HG03469 (cell line): ENCODE measurements around the gene CCL5.

ENCODE experiments used
- ATAC-seq: cut with Tn5 transposase; IDR thresholded peaks from one replicate; pipeline ENCODE4 v1.9.1; 2021; ENCODE audit warnings: mild to moderate bottlenecking, moderate library complexity, moderate number of reproducible peaks; ENCODE audit not compliant: unreplicated experiment

CCL5 gene

DNA sequence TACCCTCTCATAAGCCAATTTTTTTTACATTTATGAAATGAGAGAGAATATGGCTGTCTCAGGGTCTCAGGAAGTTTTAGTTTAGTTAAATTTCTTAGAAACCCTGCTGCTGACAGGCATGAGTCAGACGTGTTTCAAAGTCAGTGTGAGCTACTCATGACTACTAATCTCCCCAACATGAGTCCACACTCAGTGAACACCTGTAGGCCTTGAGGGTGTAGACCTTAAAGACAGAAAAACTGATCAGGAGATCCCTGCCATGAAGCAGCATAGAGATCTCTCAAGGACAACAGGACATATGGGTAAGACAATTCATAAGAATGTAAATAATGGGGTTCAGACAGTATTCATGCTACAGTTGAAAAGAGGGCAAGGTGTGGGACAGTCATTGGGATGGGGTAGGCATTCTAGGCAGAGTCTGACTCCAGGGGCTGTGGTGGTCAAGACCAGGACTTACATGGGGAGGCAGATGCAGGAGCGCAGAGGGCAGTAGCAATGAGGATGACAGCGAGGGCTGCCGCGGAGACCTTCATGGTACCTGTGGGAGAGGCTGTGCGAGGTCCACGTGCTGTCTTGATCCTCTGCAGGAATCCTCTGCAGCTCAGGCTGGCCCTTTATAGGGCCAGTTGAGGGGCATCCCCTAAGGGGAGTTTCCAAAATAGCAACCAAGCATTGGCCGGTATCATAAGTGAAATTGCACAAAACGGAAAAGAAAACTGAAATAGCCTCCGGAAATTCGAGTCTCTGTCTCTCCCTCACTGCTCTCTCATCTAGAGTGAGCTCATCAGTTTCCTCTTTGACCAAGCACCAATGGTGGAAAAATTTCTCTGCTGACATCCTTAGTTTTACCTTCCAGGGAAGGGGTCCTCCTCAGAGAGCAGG lies at the start of gene CCL5:
Gene CCL5, minus strand, starts transcription at position 588 of the 882 bp plus-strand sequence.
- ATAC-seq, result peak; percentile 87

DNA sequence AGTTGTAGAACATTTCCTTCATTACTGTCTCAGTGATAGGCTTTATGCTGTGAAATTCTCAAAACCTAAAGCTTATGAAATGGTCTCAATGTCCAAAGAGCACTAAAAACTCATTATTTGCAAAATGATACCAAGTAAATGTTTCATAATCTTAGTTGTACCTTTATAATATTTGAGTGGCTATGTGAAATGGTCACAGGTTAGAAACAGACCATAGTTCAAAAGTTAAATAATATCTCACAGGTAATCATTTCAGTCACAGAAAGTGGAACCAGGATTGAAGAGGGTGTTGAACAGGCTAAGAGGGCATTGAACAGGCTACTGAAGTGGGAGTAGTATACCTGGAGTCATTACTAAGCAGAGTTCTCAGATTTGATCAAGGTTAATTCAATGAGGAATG lies 47.6 kb upstream of the CCL5 start:
- no peak for ATAC-seq

GRCh38 chr17:35923609-35924114 lies 43.5 kb upstream of the CCL5 start:
- no peak for ATAC-seq

GRCh38 chr17:35920229-35920628 lies 40.1 kb upstream of the CCL5 start:
- no peak for ATAC-seq

DNA sequence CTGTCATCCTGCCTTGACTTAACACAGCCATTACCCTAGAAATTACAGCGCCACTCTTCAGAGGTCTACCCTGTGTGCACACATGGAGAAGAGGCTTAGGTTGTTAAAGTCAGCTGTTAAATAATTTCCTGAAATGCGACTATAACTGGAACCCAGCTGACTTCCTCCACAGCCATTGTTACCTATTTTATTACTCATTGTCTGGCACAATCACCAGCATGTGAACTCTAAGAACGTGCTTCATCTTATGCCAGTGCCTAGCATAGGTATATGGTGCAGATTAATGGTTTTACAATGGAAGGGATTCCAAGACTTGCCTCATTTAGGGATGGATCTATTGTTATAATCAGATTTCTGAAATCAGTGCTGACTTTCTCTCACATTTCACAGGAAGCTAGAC lies 38.5 kb upstream of the CCL5 start:
- ATAC-seq, result no peak

DNA sequence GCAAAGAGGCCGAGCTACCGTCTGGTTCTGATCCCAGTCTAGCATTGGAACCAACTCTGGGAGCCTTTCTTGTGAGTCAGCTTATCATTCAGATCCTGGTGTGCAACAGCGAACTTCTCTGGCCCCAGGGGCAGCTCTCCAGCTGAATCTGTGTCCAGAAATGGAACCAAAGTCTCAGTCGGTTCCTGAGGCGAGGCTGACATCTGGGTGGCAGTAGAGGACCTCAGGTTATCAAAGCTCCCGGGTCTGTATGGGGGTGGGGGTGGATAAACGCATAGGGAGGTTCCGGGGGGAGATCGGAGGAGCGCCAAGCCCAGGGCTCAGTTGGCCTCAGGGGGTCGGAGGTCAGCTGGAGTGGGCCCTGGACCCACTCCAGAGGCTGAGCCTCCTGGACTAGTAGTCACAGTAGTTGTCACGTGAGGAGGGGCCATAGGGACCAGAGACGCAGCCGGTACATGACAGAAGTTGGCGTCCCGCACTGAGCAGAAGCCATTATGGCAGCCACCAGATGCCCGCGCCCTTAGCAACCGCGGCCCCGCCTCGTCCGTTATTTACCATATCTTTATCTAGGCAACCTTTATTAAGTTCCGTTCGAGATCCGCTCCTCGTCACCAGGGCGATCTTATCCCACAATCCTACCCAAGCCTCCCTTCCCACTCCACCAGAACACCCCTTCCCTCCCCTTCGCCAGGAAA lies 37.5 kb upstream of the CCL5 start:
- ATAC-seq, result no peak

- no peak for ATAC-seq
These were observed 35.2 kb upstream of the CCL5 start for GRCh38 chr17:35915153-35915964.

GRCh38 chr17:35914354-35914753 lies 34.2 kb upstream of the CCL5 start:
- no peak for ATAC-seq

DNA sequence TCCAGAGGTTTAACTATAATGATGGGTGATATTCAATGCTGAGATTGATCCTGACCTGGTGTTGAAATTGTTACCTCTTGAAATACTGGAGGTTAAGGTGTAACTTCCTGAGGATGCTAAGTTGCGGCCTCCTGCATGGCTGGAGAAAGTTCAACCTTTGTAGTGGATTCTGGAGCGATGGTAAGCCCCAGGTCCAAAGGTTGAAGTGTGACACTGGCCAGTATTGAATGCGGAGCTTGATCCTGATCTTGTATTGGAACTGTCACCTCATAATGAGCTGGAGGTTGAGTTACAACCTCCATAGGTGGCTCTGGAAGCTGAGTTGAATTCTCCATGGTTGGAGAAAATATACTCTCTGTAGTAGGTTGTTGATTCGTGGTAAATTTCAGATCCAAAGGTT lies 33.4 kb upstream of the CCL5 start:
- ATAC-seq, result no peak

GRCh38 chr17:35912942-35913341 lies 32.8 kb upstream of the CCL5 start:
- no peak for ATAC-seq

- ATAC-seq, result no peak
These were observed 32.3 kb upstream of the CCL5 start for GRCh38 chr17:35912339-35912912.

GRCh38 chr17:35909408-35909807 lies 29.2 kb upstream of the CCL5 start:
- ATAC-seq, result no peak

DNA sequence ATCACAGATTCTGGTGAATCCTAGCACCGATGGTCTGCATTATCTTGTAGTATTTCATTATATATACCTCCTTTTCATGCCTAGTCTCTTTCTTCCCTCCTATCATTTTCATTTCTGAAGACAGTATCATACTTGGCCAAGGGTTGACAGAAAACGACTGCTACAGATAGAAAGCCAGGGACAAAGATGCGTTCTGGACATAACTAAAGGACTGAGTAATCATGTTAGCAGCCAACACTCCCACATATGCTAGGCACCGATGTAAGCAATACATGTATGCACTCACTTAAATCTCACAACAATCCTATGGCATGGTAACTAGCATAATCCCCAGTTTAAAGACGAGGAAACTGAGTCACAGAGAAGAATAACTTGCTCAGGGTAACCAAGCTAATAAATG lies 27.5 kb upstream of the CCL5 start:
- ATAC-seq, result no peak

- no peak for ATAC-seq
These were observed 26.9 kb upstream of the CCL5 start for GRCh38 chr17:35906926-35907637.

DNA sequence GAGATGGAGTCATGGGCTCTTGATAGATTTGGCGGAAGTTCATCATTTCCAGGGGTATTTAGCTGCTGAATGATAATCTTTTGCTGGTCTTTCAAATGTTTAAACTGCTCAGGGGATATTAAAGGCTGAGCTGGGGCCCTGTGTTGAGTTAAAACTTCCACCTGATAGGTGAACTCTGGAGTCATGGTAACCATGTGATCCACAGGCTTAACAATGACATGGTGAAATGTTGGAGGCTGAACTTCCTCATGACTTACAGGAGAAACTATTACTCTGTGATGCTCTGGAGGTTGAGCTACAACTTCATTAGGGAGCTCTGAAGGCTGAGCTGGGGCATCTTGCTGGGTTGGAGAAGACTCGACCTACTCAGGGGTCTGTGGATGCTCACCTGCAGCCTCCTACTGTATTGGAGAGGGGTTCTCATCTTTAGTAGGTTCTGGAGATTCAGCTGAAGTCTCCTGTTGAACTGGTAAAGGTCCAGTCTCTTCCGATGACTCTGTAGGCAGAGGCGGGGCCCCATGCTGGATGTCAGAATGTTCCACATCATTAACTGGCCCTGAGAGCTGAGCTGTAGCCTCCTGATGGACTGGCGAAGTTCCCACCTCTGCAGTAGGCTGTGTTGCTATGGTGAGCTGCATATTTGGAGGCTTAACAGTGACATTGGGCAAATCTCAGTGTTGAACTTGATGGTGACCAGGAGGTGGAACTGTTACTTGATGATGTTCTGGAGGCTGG lies 26.2 kb upstream of the CCL5 start:
- ATAC-seq, result no peak

GRCh38 chr17:35903451-35903850 lies 23.3 kb upstream of the CCL5 start:
- no peak for ATAC-seq

- no peak for ATAC-seq
These were observed 21.5 kb upstream of the CCL5 start for GRCh38 chr17:35901631-35902175.

DNA sequence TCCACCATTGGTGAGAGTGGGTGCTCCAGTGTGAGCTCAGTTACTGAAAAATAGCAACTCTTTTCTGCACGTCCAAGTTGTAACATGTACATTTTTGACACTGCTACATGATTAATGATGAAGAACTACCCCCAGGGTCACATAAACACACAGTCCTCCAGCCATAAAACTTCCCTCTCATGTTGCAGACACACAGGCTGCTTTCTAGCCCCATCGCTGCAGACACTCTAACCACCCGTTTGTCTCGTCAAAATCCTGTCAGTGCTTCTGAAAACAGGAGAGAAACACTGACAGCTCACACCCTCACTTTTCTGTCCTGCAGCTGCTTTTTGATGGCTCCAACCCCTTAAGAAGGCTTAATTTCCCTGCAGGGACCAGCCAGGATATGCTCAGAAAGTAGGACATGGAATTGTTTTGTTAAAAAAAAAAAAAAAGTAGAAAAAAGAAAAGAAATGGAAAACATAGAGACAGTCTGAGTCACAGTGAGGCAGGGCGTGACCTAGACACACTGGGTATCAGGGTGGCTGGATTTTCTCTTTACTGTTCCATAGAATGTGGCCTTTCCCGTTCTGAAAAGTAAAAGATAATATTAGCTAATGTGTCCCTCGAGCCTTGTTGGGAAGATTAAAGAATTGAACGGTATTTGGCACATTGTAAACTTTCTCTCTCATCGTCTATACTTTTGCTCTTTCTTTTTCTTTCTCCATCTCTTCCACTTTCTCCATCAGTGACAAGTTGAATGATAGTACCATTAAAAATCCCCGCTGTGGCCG lies 20.7 kb upstream of the CCL5 start:
- ATAC-seq, result no peak
